Measurements from ENCODE around the gene DOC2A. TPM values are rescaled to one million over a fixed set of nuclear protein-coding genes. Genes with fewer than 3 reads are reported as not detected.

DOC2A gene
- total and polyA plus RNA-seq, 4 donors: 0.09 to 0.22 (median 0.17) TPM; not detected in 1

DNA sequence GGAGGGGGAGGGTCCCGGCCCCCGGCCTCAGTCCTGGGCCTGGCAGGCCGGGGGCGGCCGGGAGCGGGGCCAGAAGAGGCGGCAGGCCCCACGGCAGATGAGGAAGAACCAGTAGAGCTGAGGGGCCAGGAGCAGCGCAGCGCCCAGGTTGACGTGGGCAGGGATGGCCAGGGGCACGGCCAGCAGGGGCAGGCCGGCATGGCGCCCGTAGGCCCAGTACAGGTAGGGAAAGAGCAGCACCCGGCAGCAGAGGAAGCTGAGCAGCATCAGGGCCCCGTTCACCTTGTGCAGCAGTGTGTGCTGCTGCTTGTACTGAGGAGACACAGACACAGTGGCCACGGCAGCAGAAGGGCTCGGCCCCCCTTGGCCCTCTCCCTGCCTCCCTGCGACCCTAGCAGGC lies 14.3 kb upstream of the DOC2A start (continued):
- TF ChIP-seq SP1 (IDR thresholded peaks at IDR 0.05) (no peak), ATF3 (IDR thresholded peaks at IDR 0.05) (no peak)

GRCh38 chr16:30024451-30024850 lies 13.6 kb upstream of the DOC2A start:
- Histone ChIP-seq H3K4me1 (ENCODE audit: control insufficient read depth in 4 of 4, insufficient read depth in 4 of 4, low read length in 3 of 4) (peaks cover 2 to 8% (median 4%) of the 10 kb centered on the region in 4 donors), H3K27ac (ENCODE audit: low read depth in 1 of 2, low read length in 2 of 2) (no peak overlapping the region), H3K9me3 (ENCODE audit: control insufficient read depth in 4 of 4, low read length in 3 of 4) (no peaks in the 10 kb centered on the region), H3K27me3 (ENCODE audit: control insufficient read depth in 4 of 4, insufficient read depth in 4 of 4, low read length in 3 of 4) (peaks cover 0 to 2% (median 0%) of the 10 kb centered on the region in 4 donors), H3K9ac (ENCODE audit: low read depth in 1 of 2, low read length in 2 of 2) (no peak overlapping the region), H3K4me3 (ENCODE audit: low read depth in 1 of 3, low read length in 3 of 3) (no peak overlapping the region), H3K36me3 (ENCODE audit: control insufficient read depth in 4 of 4, insufficient read depth in 3 of 4, low read depth in 1 of 4, low read length in 3 of 4) (no peaks in the 10 kb centered on the region)
- TF ChIP-seq RXRA (IDR thresholded peaks at IDR 0.05) (no peak), JUND (IDR thresholded peaks at IDR 0.05) (no peak), SP1 (IDR thresholded peaks at IDR 0.05) (no peak), ATF3 (IDR thresholded peaks at IDR 0.05) (no peak)
- no peak for DNase-seq (ENCODE audit: low spot score)
- WGBS: 66% methylated on average over 16 of the region's 16 CpGs

- Histone ChIP-seq H3K9me3 (ENCODE audit: control insufficient read depth in 4 of 4, low read length in 3 of 4) (no peaks in the 10 kb centered on the region), H3K9ac (ENCODE audit: low read depth in 1 of 2, low read length in 2 of 2) (no peak overlapping the region), H3K4me1 (ENCODE audit: control insufficient read depth in 4 of 4, insufficient read depth in 4 of 4, low read length in 3 of 4) (peaks cover 2 to 8% (median 4%) of the 10 kb centered on the region in 4 donors), H3K27ac (ENCODE audit: low read depth in 1 of 2, low read length in 2 of 2) (no peak overlapping the region), H3K27me3 (ENCODE audit: control insufficient read depth in 4 of 4, insufficient read depth in 4 of 4, low read length in 3 of 4) (no peaks in the 10 kb centered on the region), H3K36me3 (ENCODE audit: control insufficient read depth in 4 of 4, insufficient read depth in 3 of 4, low read depth in 1 of 4, low read length in 3 of 4) (no peaks in the 10 kb centered on the region), H3K4me3 (ENCODE audit: low read depth in 1 of 3, low read length in 3 of 3) (no peak overlapping the region)
- TF ChIP-seq FOXA2 (IDR thresholded peaks at IDR 0.05): no peak
- no peak for TF ChIP-seq ATF3 (IDR thresholded peaks at IDR 0.05)
- WGBS: 84% methylated on average over 11 of the region's 11 CpGs
- no peak for DNase-seq (ENCODE audit: low spot score)
These were observed 12.8 kb upstream of the DOC2A start for GRCh38 chr16:30023586-30023985.

GRCh38 chr16:30022887-30023286 lies 12.1 kb upstream of the DOC2A start, which contains the start of gene C16orf92:
TSS of gene C16orf92 (plus strand) at chr16:30023198. CDS start at chr16:30023341, 143 bp downstream.
- H3K9ac ChIP-seq (ENCODE audit: low read depth in 1 of 2, low read length in 2 of 2): no peak within 1 kb of the TSS
- WGBS: 84% methylated on average over 6 of the region's 6 CpGs
- H3K27me3 ChIP-seq (ENCODE audit: control insufficient read depth in 4 of 4, insufficient read depth in 4 of 4, low read length in 3 of 4): no peaks in the 10 kb centered on the region
- no peaks in the 10 kb centered on the region for H3K9me3 ChIP-seq (ENCODE audit: control insufficient read depth in 4 of 4, low read length in 3 of 4)
- no peak for DNase-seq (ENCODE audit: low spot score)
- no peak within 1 kb of the TSS for H3K27ac ChIP-seq (ENCODE audit: low read depth in 1 of 2, low read length in 2 of 2)
- TF ChIP-seq EGR1 (IDR thresholded peaks at IDR 0.05; ENCODE audit: low read depth in 2 of 2) (no peak), YY1 (IDR thresholded peaks at IDR 0.05) (no peak), RAD21 (IDR thresholded peaks at IDR 0.05) (no peak), ZBTB33 (IDR thresholded peaks at IDR 0.05) (no peak), REST (IDR thresholded peaks at IDR 0.05) (no peak), RXRA (IDR thresholded peaks at IDR 0.05) (no peak), TAF1 (conservative IDR thresholded peaks at IDR 0.05) (no peak), NR2F2 (IDR thresholded peaks at IDR 0.05) (no peak), HNF4A (conservative IDR thresholded peaks at IDR 0.05) (no peak)
- H3K4me1 ChIP-seq (ENCODE audit: control insufficient read depth in 4 of 4, insufficient read depth in 4 of 4, low read length in 3 of 4): peaks cover 2 to 8% (median 4%) of the 10 kb centered on the region in 4 donors
- H3K36me3 ChIP-seq (ENCODE audit: control insufficient read depth in 4 of 4, insufficient read depth in 3 of 4, low read depth in 1 of 4, low read length in 3 of 4): no peaks in the 10 kb centered on the region
- H3K4me3 ChIP-seq (ENCODE audit: low read depth in 1 of 3, low read length in 3 of 3): no peak within 1 kb of the TSS
